ENCODE results near the gene TDRD3.

TDRD3 gene

DNA sequence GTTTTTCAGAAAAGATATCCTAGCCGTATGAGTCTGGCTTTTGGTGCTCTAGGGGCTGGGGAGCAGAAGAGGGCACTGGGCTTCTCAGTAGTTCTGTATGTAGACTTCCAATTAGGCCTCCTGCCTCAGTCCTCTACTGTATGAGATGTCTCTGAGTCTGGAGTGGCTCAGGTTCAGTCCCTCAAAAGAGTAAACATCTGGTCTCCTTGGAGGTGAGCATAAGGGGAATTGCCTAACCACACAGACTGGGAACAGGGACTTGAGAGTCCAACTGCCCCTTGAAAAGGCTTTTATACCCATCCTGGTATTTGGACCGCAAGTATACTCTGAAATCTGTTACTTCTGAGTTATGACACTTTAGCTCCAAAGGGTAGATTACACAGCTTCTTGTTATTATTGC lies 214.5 kb downstream of the TDRD3 start:
- Histone ChIP-seq H3K9ac (ENCODE audit: low read length) (no peak overlapping the region), H4K20me1 (ENCODE audit: insufficient read depth, low read length) (no peaks in the 10 kb centered on the region), H3K4me1 (ENCODE audit: low read length) (no peaks in the 10 kb centered on the region), H2AFZ (ENCODE audit: low read depth, low read length) (no peak overlapping the region), H3K4me2 (ENCODE audit: low read length) (no peak overlapping the region), H3K9me3 (ENCODE audit: insufficient read depth, low read length) (no peaks in the 10 kb centered on the region), H3K36me3 (replicated peaks; ENCODE audit: low read depth, low read length) (no peaks in the 10 kb centered on the region), H3K79me2 (ENCODE audit: low read length) (no peaks in the 10 kb centered on the region), H3K4me3 (ENCODE audit: low read length) (no peak overlapping the region), H3K27ac (ENCODE audit: low read length) (no peak overlapping the region), H3K27me3 (ENCODE audit: low read depth, low read length) (no peaks in the 10 kb centered on the region)
- TF ChIP-seq EZH2phosphoT487 (IDR thresholded peaks at IDR 0.05; ENCODE audit: low read depth), result no peak
- TF ChIP-seq, protein P1, sequence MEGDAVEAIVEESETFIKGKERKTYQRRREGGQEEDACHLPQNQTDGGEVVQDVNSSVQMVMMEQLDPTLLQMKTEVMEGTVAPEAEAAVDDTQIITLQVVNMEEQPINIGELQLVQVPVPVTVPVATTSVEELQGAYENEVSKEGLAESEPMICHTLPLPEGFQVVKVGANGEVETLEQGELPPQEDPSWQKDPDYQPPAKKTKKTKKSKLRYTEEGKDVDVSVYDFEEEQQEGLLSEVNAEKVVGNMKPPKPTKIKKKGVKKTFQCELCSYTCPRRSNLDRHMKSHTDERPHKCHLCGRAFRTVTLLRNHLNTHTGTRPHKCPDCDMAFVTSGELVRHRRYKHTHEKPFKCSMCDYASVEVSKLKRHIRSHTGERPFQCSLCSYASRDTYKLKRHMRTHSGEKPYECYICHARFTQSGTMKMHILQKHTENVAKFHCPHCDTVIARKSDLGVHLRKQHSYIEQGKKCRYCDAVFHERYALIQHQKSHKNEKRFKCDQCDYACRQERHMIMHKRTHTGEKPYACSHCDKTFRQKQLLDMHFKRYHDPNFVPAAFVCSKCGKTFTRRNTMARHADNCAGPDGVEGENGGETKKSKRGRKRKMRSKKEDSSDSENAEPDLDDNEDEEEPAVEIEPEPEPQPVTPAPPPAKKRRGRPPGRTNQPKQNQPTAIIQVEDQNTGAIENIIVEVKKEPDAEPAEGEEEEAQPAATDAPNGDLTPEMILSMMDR (IDR thresholded peaks at IDR 0.05; ENCODE audit: low read depth, low read length), result no peak

DNA sequence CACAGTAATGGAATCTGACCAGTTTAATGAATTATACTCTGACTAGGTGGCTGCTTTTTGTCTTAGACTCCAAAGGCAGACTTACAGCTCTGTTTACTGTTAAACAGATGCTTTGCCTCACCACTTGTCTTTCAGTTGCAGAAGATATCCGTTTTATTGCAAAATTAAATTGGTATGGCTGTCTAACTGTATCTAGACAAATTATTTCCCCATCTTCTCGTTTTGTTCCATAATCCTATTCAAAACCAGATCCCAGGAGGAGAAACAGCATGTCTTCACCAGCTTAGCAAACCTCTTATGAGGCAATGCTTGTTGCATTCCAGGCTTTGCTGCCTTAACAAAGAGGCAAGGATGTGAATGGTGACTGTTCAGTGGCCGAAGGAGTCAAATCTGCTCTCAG lies 215.6 kb downstream of the TDRD3 start:
- H2AFZ ChIP-seq (ENCODE audit: low read depth, low read length), result no peak overlapping the region

DNA sequence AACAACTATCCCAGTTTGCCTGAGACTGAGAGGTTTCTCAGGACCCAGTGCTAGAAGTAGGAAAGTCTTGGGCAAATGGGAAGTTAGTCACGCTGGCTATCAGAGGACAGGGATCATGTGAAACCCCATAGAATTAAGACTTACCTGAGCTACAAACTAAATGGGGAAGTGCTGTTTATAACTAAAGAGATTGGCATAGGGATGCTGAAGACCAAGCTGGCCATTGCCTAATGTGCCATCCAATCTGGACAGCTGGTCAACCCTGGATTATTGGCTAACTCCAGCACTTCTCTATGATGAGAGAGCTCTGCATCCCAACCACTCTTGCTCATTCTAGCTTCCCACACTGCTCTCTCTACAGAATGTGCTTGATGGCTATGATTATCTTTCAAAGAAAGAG lies 216.1 kb downstream of the TDRD3 start:
- no peak overlapping the region for H3K27ac ChIP-seq (ENCODE audit: low read length)
- no peak overlapping the region for H3K9ac ChIP-seq (ENCODE audit: low read length)
- no peaks in the 10 kb centered on the region for H3K9me3 ChIP-seq (ENCODE audit: insufficient read depth, low read length)
- TF ChIP-seq, protein P1 (IDR thresholded peaks at IDR 0.05; ENCODE audit: low read depth, low read length), result no peak
- TF ChIP-seq EZH2phosphoT487 (IDR thresholded peaks at IDR 0.05; ENCODE audit: low read depth), result no peak
- H3K4me3 ChIP-seq (ENCODE audit: low read length), result no peak overlapping the region
- no peaks in the 10 kb centered on the region for H3K27me3 ChIP-seq (ENCODE audit: low read depth, low read length)
- H3K36me3 ChIP-seq (replicated peaks; ENCODE audit: low read depth, low read length), result no peaks in the 10 kb centered on the region
- H3K79me2 ChIP-seq (ENCODE audit: low read length), result no peaks in the 10 kb centered on the region
- H2AFZ ChIP-seq (ENCODE audit: low read depth, low read length), result no peak overlapping the region
- no peaks in the 10 kb centered on the region for H4K20me1 ChIP-seq (ENCODE audit: insufficient read depth, low read length)
- H3K4me2 ChIP-seq (ENCODE audit: low read length), result no peak overlapping the region
- peaks cover 4% of the 10 kb centered on the region; the same call in 1 of the 2 replicates for H3K4me1 ChIP-seq (ENCODE audit: low read length)

More for the DNA sequence above, 215.6 kb downstream of the TDRD3 start:
- H3K27ac ChIP-seq (ENCODE audit: low read length), result no peak overlapping the region
- no peaks in the 10 kb centered on the region for H3K27me3 ChIP-seq (ENCODE audit: low read depth, low read length)
- no peaks in the 10 kb centered on the region for H4K20me1 ChIP-seq (ENCODE audit: insufficient read depth, low read length)
- no peaks in the 10 kb centered on the region for H3K36me3 ChIP-seq (replicated peaks; ENCODE audit: low read depth, low read length)
- no peak overlapping the region for H3K4me2 ChIP-seq (ENCODE audit: low read length)
- H3K79me2 ChIP-seq (ENCODE audit: low read length), result no peaks in the 10 kb centered on the region
- no peaks in the 10 kb centered on the region for H3K4me1 ChIP-seq (ENCODE audit: low read length)
- TF ChIP-seq EZH2phosphoT487 (IDR thresholded peaks at IDR 0.05; ENCODE audit: low read depth), result no peak
- TF ChIP-seq, protein P1 (IDR thresholded peaks at IDR 0.05; ENCODE audit: low read depth, low read length), result no peak
- no peaks in the 10 kb centered on the region for H3K9me3 ChIP-seq (ENCODE audit: insufficient read depth, low read length)
- no peak overlapping the region for H3K9ac ChIP-seq (ENCODE audit: low read length)
- H3K4me3 ChIP-seq (ENCODE audit: low read length), result no peak overlapping the region

DNA sequence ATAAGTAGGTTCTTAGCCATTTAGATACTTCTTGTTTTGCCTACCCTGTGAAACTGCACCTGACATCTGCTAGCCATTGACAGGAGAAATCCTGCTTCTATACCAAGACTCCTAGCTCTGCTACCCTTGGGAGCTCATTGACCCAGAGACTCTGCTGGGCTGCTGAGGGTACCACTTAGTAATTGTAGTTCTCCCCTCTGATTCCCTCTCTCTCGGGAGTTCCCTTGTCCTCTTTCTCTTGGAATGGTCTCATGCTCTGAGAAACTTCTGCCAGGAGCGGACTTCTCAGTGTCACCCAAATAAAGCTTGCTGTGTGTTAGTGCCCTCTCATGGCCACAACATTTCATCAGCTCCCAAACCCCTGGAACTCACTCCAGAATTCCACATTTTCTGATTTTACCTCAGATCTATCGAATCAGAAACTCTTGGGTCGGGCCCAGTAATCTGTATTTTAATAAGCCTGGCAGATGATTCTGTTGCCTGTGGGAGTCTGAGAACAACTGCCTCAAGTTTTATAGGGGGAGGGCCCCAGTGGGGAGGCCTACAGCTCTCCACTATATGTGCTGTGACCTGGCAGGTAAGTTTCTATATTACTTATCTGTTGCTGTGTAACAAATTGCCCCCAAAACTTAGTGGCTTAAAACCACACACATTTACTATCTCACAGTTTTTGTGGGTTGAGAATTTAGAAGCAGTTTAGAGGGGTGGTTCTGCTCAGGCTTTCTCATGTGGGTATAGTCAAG lies 221.1 kb downstream of the TDRD3 start:
- Histone ChIP-seq H3K27ac (ENCODE audit: low read length) (no peak overlapping the region), H3K9ac (ENCODE audit: low read length) (no peak overlapping the region), H3K9me3 (ENCODE audit: insufficient read depth, low read length) (no peaks in the 10 kb centered on the region), H3K4me2 (ENCODE audit: low read length) (no peak overlapping the region; the same call in 1 of the 2 replicates), H3K36me3 (replicated peaks; ENCODE audit: low read depth, low read length) (no peaks in the 10 kb centered on the region), H4K20me1 (ENCODE audit: insufficient read depth, low read length) (no peaks in the 10 kb centered on the region), H2AFZ (ENCODE audit: low read depth, low read length) (peak overlapping the region; percentile 58), H3K79me2 (ENCODE audit: low read length) (no peaks in the 10 kb centered on the region), H3K4me1 (ENCODE audit: low read length) (peaks cover 4% of the 10 kb centered on the region; the same call in 1 of the 2 replicates), H3K27me3 (ENCODE audit: low read depth, low read length) (peaks cover 6% of the 10 kb centered on the region; the same call in 1 of the 2 replicates), H3K4me3 (ENCODE audit: low read length) (no peak overlapping the region)
- TF ChIP-seq, protein P1 (IDR thresholded peaks at IDR 0.05; ENCODE audit: low read depth, low read length), result peak; percentile 74
- TF ChIP-seq EZH2phosphoT487 (IDR thresholded peaks at IDR 0.05; ENCODE audit: low read depth), result no peak

Measured in OCI-LY3 (cell line).